Measurements from ENCODE around the gene KLC4. TPM values are rescaled to one million over a fixed set of nuclear protein-coding genes. Genes with fewer than 3 reads are reported as not detected.

The KLC4 gene
- total RNA-seq, 1 experiment from 2014 or later, result 17.5 TPM

DNA sequence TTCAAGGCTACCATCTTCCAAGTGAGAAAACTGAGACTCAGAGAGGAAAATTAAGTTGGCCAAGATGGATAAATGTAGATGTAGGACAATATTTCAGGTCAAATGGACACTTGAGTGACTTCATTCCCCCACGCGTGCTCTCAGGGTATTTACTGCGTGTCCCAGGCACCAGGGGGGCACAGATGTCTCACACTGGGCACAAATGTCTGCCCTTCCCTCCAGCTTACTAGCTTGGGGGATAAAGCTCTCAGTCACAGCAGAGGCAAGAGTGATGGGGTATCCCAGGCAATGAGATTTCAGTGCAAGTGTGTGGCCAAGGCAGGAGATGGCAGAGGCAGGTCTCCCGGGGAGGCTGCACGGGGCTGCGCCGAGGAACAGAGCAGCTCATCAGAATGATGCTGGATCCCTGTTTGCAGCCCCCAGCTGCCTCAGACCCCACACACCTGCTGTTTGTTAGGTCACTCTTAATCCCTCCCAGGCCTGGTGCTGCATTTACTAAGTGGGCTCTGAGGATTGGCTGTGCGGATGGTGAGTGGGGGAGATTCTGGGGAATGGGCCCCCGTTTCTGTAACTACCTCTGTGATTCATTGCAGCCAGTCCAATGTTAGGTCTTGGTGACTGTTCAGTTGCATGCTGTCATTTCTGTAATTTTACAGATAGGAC, 60.8 kb downstream of the KLC4 start:
- H3K27ac Mint-ChIP-seq (ENCODE audit: low read depth, unreplicated experiment), result peak overlapping the region; percentile 73
- intact Hi-C loops (cut with micrococcal nuclease), result no loop called here
- CTCF ChIA-PET, result interaction anchor here (0.6 to 1.3 kb wide), 4 partner anchors 24 to 110 kb away, joined by 3 to 4 read pairs (median 3); no protein-coding TSS in a partner anchor

DNA sequence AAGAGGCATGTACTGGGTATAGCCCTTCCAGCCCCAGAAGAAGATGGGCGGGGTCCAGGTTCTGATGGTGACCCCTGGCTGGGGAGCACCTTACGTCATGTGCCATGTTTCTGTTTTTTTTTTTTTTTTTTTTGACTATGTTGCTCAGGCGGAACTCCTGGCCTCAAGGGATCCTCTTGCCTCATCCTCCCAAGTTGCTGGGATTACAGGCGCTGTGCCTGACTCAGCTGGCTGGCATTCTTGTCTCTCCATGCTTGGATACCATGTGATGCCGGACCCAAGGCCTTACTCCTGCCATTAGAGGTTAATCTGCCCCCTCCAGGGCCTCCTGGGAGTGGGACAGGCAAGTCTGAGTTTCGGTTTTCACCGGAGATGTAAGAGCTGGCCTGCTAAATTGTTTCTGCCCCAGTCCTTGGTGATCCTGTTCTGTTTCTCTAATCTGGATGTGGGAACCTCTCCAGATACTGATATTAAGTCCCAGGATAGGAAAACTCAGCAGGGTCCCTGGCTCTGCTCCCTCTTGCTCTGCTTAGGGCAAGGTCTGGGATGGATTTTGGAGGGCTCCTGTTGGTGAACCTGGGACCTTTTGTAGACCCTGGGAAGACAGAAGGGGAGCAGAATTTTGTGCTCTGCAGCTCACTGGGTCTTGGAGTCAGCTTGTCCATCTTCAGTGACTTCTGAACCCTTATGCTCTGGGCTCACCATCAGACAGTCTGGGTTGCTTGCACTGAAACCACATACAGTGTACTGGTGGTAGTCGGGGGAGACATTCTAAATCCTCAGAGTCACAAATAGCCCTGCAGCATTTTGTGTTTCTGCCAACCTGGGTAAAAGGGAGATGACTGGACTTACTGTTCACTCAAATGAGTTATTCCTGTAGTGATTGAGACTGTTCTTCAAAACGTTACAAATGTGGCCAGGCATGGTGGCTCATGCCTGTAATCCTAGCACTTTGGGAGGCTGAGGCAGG, 61.8 kb downstream of the KLC4 start:
- DNase-seq (ENCODE audit: unreplicated experiment), result peak; percentile 97
- no peaks in the 10 kb centered on the region for H3K27me3 Mint-ChIP-seq (ENCODE audit: insufficient read depth, unreplicated experiment)
- POLR2A ChIA-PET, result interaction anchor here (0.5 to 3.7 kb wide), 14 partner anchors 17 to 396 kb away, joined by 3 to 17 read pairs (median 4); partner anchors contain the start of genes KLC4, KLHDC3, MEA1 and MRPL2
- CTCF ChIA-PET, result interaction anchor here (0.6 to 2.7 kb wide), 4 partner anchors 22 to 1038 kb away, joined by 3 to 11 read pairs (median 3); no protein-coding TSS in a partner anchor
- intact Hi-C loops (cut with micrococcal nuclease), result no loop called here
- TSS peak; percentile 21 for BruUV-seq (replicated peaks)
- no peaks in the 10 kb centered on the region for H3K9me3 Mint-ChIP-seq (ENCODE audit: unreplicated experiment)
- peak overlapping the region; percentile 73 for H3K27ac Mint-ChIP-seq (ENCODE audit: low read depth, unreplicated experiment)
- H3K4me1 Mint-ChIP-seq (ENCODE audit: insufficient read depth, unreplicated experiment), result peaks cover 36% of the 10 kb centered on the region
- TF ChIP-seq, protein P1, sequence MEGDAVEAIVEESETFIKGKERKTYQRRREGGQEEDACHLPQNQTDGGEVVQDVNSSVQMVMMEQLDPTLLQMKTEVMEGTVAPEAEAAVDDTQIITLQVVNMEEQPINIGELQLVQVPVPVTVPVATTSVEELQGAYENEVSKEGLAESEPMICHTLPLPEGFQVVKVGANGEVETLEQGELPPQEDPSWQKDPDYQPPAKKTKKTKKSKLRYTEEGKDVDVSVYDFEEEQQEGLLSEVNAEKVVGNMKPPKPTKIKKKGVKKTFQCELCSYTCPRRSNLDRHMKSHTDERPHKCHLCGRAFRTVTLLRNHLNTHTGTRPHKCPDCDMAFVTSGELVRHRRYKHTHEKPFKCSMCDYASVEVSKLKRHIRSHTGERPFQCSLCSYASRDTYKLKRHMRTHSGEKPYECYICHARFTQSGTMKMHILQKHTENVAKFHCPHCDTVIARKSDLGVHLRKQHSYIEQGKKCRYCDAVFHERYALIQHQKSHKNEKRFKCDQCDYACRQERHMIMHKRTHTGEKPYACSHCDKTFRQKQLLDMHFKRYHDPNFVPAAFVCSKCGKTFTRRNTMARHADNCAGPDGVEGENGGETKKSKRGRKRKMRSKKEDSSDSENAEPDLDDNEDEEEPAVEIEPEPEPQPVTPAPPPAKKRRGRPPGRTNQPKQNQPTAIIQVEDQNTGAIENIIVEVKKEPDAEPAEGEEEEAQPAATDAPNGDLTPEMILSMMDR (IDR thresholded peaks at IDR 0.05; ENCODE audit: unreplicated experiment), result no peak
- no peak overlapping the region for H3K4me3 Mint-ChIP-seq (ENCODE audit: unreplicated experiment)
- H3K36me3 Mint-ChIP-seq (ENCODE audit: insufficient read depth, unreplicated experiment), result peaks cover 17% of the 10 kb centered on the region

More for the DNA sequence above, 60.8 kb downstream of the KLC4 start:
- Mint-ChIP-seq H3K36me3 (ENCODE audit: insufficient read depth, unreplicated experiment) (peaks cover 18% of the 10 kb centered on the region), H3K4me3 (ENCODE audit: unreplicated experiment) (no peak overlapping the region), H3K4me1 (ENCODE audit: insufficient read depth, unreplicated experiment) (peaks cover 32% of the 10 kb centered on the region), H3K27me3 (ENCODE audit: insufficient read depth, unreplicated experiment) (no peaks in the 10 kb centered on the region), H3K9me3 (ENCODE audit: unreplicated experiment) (no peaks in the 10 kb centered on the region)
- POLR2A ChIA-PET, result interaction anchor here (0.5 to 3.7 kb wide), 10 partner anchors 16 to 136 kb away, joined by 3 to 17 read pairs (median 4); partner anchors contain the start of genes KLC4, MRPL2, PPP2R5D and PTK7
- TF ChIP-seq, protein P1 (IDR thresholded peaks at IDR 0.05; ENCODE audit: unreplicated experiment), result no peak
- no peak for DNase-seq (ENCODE audit: unreplicated experiment)
- no TSS peak for BruUV-seq (replicated peaks)

DNA sequence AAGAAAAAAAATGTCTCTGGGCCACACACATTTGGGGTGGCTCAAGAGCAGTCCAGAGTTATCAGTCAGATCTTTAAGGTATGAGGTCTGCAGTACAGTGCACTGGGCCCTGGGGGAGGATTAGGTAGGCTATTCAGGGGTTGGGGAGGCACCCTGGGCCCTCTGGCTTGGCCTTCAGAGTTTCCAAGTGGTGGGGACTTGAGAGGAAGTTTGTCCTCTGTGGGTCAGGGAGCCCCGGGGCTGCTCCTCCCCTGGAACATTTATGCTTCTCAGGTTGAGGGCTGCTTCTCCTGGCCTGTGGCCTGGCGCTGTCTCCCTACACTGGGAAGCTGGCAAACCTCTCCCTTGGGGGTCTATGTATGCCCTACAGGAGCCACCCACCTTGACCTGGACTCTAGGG, 62.7 kb downstream of the KLC4 start:
- no peak for DNase-seq (ENCODE audit: unreplicated experiment)
- H3K4me3 Mint-ChIP-seq (ENCODE audit: unreplicated experiment), result no peak overlapping the region
- ChIA-PET POLR2A (interaction anchor here (1.2 to 3.7 kb wide), 5 partner anchors 25 to 247 kb away, joined by 3 to 17 read pairs (median 6); partner anchors contain the start of genes PTK7 and ZNF318), CTCF (interaction anchor here (0.7 to 2.7 kb wide), 2 partner anchors 21 to 1039 kb away, joined by 3 to 11 read pairs; no protein-coding TSS in a partner anchor)
- H3K27ac Mint-ChIP-seq (ENCODE audit: low read depth, unreplicated experiment), result peak overlapping the region; percentile 73
- H3K4me1 Mint-ChIP-seq (ENCODE audit: insufficient read depth, unreplicated experiment), result peaks cover 35% of the 10 kb centered on the region
- TF ChIP-seq, protein P1 (IDR thresholded peaks at IDR 0.05; ENCODE audit: unreplicated experiment), result no peak
- H3K9me3 Mint-ChIP-seq (ENCODE audit: unreplicated experiment), result no peaks in the 10 kb centered on the region
- intact Hi-C loops (cut with micrococcal nuclease), result no loop called here
- H3K36me3 Mint-ChIP-seq (ENCODE audit: insufficient read depth, unreplicated experiment), result peaks cover 9% of the 10 kb centered on the region
- BruUV-seq (replicated peaks), result no TSS peak
- no peaks in the 10 kb centered on the region for H3K27me3 Mint-ChIP-seq (ENCODE audit: insufficient read depth, unreplicated experiment)

Data from MCF 10A (cell line).